Uterus (tissue), 2 donors: ENCODE results near the gene NRXN2.

ENCODE experiments used
- POLR2A ChIP-seq, 2 donors: fragments of 450-650 bp; IDR thresholded peaks; one replicate each; pipeline ENCODE4 v1.6.1; 2016; ENCODE audit warnings: antibody characterized with exemption in 2 of 2, mild to moderate bottlenecking in 1 of 2, moderate library complexity in 1 of 2
- TF ChIP-seq, protein P1 (sequence below), 4 experiments: fragments of 200-600 bp in 2 of 4; fragments of 450-650 bp in 2 of 4; sonication (generic) in 2 of 4; IDR thresholded peaks; one replicate each; pipeline ENCODE4 v1.5.1; 2016 to 2019; ENCODE audit warnings: antibody characterized with exemption in 4 of 4, mild to moderate bottlenecking in 2 of 4, moderate library complexity in 1 of 4

GRCh38 chr11:64609436-64610047, 113.5 kb downstream of the NRXN2 start:
- TF ChIP-seq, protein P1, sequence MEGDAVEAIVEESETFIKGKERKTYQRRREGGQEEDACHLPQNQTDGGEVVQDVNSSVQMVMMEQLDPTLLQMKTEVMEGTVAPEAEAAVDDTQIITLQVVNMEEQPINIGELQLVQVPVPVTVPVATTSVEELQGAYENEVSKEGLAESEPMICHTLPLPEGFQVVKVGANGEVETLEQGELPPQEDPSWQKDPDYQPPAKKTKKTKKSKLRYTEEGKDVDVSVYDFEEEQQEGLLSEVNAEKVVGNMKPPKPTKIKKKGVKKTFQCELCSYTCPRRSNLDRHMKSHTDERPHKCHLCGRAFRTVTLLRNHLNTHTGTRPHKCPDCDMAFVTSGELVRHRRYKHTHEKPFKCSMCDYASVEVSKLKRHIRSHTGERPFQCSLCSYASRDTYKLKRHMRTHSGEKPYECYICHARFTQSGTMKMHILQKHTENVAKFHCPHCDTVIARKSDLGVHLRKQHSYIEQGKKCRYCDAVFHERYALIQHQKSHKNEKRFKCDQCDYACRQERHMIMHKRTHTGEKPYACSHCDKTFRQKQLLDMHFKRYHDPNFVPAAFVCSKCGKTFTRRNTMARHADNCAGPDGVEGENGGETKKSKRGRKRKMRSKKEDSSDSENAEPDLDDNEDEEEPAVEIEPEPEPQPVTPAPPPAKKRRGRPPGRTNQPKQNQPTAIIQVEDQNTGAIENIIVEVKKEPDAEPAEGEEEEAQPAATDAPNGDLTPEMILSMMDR (IDR thresholded peaks at IDR 0.05) = no peak
- no peak for TF ChIP-seq POLR2A (IDR thresholded peaks at IDR 0.05)
